T-helper 1 cell treated with Interleukin-12 subunit alpha and Interleukin-12 subunit beta and Interleukin-4 antibody, amounts not matched to agents 30 ng/mL and 1 ng/mL, for 36 hours (primary cell): Measurements from ENCODE around the gene SYNRG. TPM values are rescaled to one million over a fixed set of nuclear protein-coding genes. Genes with fewer than 3 reads are reported as not detected.

Source experiments
- intact Hi-C: fragments of 100-400 bp; cut with micrococcal nuclease; formaldehyde crosslinking; loops from one replicate; pipeline ENCODE4 v1.15.1; 2024
- total RNA-seq: library from RNA; stranded (reverse); gene quantifications from 2 replicates; pipeline ENCODE4 v1.2.3, GENCODE V29; 2022

SYNRG gene
- total RNA-seq, 1 donor from 2014 or later: 131 TPM

DNA sequence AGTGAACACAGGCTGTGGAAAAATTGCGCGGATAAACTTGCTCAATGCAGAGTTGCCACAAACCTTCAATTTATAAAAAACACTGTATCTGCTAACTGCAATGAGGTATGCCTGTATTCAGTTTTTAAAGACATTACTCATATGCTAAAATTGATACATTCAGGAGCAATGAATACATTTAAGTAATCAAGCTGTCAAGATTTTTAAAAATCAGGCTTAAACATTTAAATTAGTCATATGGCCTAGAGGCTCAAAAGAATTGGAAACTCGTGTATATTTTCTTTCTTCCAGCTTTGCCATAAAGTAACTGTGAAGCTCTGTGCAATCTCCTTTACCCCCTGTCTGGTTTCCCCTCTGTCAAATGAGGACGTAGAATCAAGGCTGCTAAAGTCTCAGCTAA, 4.1 kb downstream of the SYNRG start:
- intact Hi-C loops: loop anchor here (5.0 to 10.0 kb wide), 4 partner anchors 658 to 1800 kb away; partner anchors contain the start of genes AATF, FBXL20 and MRM1

DNA sequence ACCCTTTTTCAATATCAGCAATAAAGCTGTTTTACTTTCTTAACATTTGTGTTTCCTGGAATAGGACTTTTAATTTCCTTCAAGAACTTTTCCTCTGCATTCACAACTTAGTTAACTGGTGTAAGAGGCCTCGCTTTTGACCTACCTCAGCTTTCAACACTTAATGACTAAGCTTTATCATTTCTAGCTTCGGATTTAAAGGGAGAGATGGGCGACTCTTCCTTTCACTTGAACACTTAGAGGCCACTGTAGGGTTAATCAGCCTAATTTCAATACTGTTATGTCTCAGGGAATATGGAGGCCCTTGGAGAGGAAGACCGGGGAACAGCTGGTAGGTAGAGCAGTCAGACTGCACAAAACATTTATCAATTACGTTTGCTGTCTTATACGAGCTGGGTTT, 4.7 kb downstream of the SYNRG start:
- intact Hi-C loops: loop anchor here (10.0 kb wide), 1 partner anchor 1800 kb away; the partner anchor contains the start of gene FBXL20

DNA sequence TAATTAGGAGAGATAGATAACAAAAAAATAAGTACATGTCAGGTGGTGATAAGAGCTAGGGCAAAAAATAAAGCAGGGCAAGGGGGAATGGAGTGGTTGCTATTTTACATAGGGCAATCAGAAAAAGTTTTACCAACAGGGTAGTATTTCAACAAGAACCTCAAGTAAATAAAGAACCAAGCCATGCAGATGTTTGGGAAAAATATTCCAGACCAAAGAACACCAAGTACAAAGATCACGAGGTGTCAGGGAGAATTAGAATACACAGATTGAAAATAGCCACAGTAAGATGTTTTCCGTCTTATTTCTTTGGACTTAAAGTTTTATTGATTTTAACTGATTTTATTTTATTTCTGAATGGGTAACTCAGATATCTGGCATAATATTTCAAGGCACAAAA, 11.1 kb downstream of the SYNRG start:
- intact Hi-C loops: no loop called here

DNA sequence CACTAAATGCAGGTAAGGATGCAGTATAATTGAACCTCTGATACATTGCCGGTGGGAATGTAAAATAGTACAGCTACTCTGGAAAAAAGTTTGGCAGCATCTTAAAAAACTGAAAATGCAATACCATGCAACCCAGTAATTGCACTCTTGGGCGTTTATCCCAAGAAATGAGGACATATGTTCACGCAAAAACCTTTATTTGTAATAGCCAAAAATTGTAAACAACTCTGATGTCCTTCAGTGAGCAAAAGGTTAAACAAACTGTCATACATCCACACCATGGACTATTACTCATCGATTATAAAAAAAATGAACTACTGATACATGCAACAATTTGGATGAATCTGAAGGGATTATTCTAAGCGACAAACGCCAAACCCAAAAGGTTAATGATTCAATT, 16.9 kb downstream of the SYNRG start:
- intact Hi-C loops: loop anchor here (2.0 kb wide), 1 partner anchor 15 kb away; no protein-coding TSS in a partner anchor

DNA sequence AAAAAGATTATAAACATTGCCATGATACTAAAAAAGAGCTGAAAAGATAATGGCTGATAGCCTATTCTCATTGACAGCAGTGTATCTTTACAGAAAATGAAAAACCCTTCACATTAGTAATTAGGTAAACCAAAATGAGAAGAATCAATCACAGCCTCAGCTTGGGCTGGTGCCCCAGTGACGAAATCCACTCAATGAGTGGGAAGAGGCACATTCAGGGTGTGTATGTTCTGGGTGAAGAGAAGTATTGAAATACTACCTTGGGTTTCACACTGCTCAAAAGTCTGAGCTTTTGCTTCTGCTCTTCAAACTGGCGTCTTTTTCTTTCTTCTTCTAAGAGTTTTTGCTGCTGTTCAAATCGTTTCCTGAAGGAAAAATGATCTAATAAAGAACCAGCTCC, 24.2 kb downstream of the SYNRG start:
- intact Hi-C loops: loop anchor here (5.0 kb wide), 1 partner anchor 38 kb away; no protein-coding TSS in a partner anchor

DNA sequence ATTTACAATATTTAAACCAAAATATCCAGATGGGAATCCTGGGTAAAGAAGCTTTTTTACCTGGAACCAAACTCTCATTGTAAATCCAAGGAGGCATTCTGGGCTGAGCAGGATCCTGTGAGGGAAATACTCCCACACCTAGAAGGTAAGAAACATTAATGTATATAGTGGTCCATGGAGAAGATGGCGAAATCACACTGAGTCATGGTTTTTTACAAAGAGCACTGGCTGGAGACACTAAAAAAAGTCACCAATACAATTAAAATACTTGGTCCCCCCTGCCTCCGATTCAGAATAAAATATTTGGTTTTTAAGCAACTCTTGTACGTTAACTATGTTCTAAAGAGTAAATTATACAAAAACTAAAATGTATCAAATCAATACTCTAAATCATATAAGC, 32.9 kb downstream of the SYNRG start:
- intact Hi-C loops: loop anchor here (2.0 kb wide), 1 partner anchor 17 kb away; no protein-coding TSS in a partner anchor

DNA sequence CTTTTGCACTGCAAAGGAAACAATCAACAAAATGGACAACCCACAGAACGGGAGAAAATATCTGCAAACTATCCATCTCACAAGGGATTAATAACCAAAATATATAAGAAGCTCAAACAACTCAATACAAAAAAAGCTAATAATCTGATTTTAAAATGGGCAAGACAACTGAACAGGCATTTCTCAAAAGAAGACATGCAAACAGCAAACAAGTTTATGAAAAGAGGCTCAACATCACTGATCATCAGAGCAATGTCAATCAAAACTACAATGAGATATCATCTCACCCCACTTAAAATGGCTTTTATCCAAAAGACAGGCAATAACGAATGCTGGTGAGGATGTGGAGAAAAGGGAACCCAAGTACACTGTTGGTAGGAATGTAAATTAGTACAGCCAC, 34.8 kb downstream of the SYNRG start:
- intact Hi-C loops: loop anchor here (2.0 kb wide), 1 partner anchor 14 kb away; no protein-coding TSS in a partner anchor

DNA sequence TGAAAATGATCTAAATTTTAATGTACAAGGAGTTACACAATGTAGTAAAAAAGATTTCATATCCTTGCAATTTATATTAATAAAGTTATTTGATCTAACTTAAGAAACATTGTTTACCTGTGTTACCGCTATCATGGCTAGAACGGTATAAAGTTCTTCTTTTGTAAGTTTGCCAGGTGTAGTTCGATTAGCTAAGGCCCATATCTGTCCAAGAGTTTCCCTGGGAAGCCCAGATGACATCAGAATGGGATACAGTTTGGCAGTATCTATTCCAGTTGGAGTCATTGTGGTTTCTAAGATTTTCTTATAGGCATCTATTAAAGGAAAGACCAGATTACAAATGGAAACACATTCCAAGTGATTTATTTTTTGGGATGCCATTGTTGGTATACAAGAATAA, 37.5 kb downstream of the SYNRG start:
- intact Hi-C loops: no loop called here

DNA sequence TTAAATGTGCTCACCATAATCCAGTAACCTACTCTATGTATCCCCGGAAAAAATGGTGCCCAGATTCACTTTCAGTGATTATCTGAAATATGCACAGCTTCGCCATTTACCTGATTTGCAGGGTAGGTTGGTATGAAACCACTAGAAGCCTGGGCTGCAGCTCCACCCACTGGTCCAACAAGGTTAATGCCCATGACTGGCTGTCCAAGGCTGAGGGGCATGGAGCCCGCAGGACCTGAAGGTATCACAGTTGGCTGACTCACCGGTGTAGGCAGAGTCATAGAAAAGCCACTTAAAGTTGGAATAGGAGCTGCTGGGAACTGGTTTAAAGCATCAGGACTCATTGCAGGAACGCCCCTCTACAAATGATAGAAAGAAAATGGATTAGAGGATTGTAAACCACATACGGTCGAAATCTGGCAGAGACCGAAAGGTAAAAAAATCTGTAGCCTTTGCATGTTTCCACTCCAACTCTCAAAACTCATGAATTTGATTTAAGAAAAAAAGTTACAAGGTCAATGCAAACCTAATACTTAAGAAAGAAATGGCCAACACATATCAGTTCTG, 38.6 kb downstream of the SYNRG start:
- intact Hi-C loops: no loop called here

DNA sequence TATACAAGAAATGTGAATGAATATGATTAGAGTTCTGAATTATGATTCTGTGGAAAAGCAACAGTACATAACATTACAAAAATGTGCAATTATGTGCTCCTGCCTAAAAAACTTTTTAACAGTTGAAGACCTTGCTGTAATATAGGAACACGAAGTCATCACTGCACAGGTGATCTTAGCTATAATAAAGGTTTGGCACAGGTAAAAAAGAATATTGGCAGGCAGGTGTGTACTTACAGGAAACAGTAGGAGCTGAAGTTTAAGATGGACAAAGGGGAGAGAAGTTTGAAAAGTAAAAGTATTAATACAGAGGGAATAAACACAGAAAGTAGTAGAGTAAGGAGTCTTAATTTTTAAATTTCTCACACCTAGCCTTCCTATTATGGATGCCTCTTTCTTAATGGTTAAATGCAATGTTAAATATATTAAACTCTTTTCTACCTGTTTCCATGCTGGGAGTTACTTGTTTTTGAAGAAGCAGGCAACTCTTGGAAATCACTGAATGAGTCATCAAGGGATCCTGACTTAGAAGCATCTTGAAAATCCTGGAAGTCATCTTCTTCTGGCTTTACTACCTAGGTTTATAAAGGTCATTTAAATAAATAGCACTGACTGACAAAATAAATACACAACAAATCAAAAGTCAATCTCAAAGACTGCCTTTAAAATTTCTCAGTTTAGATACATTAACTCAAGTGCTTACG, 40.7 kb downstream of the SYNRG start:
- intact Hi-C loops: no loop called here

DNA sequence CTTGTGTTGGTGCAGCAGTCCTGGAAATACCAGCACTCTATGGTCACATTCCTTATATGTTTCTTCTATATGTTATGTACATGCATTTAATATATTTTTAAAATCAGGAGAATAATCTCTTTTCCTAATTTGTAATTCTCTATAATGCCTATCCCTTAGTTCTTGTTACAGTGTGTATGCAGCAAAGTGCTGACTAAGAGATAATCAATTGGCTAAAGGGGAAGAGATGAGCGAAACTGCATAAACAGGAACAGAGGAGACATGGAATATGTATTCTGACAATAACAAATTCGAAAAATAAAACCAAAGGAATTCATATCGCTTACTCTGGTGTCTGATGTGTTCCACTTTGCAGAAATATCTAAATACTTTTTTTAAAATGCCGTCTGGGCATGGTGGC, 41.7 kb downstream of the SYNRG start:
- intact Hi-C loops: no loop called here

DNA sequence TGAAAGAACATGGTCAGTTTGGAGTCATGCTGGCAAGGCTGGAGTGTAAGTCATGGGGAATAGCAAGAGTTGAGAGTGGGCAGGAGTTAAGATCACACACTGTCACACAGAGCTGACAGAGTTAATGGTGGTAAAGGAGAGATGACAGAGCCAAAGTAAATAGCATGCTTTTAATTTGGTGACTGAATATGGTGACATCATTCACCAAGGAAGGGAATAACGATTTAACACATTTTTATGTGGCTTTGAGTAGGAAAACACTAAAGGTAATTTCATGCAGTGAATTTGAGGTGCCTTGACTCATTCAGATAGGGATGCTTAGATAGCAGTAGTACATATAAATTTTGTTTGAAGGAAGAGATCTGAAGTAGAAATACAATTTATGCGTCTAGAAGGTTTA, 42.1 kb downstream of the SYNRG start:
- intact Hi-C loops: no loop called here

DNA sequence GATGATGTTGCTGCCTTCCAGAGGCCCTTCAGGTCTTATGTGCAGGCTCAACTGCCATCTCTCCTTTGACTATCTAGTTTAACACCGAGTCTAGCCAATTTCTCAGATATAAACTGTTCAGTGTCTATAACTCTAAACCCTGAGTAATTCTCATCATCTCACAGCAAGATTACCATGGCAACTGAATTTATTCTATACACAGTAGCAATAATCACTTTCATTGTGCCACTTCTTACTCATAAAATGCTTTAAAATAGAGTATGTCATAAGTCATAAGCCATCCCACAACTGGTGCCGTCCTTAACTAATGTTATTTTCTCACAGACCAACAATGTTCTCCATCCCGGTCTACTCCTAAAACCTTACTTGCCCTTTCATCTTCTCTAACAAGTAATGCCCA, 45.0 kb downstream of the SYNRG start:
- intact Hi-C loops: no loop called here

DNA sequence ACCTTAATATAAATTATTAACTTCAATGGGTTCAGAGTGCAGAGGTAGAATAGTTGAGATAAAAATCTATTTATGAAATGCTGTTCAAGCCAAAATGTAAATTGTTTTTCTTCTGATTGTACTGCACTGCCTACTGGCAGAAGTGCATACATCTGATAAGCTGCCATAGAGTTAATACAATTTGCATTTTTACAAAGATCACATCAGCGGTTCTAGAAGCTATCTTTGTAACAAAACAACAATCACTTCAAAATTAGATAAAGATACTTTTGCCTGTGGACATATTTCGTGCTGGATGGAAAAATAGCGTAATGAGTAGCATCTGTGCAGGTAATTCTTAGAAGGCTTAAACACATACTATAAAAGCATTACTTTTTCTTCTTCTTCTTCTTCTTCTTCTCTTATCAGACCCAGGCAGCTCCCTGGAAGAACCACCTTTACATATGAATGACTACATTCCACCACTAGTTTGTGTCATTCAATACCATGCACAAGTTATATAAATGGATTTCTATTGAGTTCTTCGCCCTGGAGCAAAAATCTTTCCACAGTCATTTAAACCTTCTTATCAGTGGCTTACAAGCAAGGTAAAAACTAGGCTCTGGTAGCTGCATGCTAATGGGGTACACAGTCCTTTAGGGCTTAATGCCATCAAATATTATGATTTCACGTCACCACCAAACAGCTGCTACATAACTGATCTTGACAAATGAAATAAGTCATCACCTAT, 47.0 kb downstream of the SYNRG start:
- intact Hi-C loops: no loop called here

DNA sequence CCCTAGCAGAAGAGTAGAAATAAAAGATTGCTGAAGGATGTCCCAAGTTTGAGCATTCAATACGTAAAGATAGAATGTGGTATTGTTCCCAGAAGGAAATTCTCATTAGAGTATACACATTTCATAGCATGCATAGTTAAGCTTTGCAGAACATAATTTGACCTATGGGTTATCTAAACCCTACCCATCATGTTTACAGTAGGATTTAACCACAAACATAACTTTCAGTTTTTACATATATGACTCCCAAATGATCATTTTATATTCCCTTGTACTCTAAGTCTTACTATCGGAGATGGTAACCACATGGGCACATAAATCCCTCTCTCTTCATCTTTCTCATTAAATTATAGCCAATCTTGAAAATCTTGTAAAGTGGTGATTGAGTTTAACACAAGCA, 50.9 kb downstream of the SYNRG start:
- intact Hi-C loops: no loop called here

DNA sequence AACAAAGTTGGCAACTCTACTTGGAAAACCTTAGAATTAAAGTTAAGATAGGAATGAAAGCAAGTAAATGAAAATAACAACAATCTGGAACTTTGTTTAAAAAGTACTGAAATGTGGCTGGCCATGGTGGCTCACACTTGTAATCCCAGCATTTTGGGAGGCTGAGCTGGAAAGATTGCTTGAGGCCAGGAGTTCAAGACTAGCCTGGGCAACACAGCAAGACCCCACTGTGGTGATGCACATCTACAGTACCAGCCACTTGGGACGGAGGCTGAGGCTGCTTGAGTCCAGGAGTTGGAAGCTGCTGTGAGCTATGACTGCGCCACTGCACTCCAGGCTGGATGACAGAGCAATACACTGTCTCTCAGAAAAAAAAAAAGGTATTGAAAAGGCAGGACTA, 51.7 kb downstream of the SYNRG start:
- intact Hi-C loops: no loop called here

DNA sequence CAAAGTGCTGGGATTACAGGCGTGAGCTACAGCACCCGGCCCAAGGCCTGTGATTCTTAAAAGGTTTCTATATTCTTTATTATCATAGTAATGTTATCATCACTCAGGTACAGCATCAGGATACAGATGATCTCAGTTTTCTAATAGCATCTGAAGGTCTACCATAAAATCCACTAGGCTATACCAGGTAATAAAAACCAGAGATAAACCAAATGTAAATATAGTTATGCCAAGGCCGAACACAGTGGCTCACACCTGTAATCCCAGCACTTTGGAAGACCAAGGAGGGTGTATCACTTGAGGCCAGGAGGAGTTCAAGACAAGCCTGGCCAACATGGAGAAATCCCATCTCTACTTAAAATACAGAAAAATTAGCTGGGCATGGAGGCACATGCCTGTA, 53.8 kb downstream of the SYNRG start:
- intact Hi-C loops: no loop called here

DNA sequence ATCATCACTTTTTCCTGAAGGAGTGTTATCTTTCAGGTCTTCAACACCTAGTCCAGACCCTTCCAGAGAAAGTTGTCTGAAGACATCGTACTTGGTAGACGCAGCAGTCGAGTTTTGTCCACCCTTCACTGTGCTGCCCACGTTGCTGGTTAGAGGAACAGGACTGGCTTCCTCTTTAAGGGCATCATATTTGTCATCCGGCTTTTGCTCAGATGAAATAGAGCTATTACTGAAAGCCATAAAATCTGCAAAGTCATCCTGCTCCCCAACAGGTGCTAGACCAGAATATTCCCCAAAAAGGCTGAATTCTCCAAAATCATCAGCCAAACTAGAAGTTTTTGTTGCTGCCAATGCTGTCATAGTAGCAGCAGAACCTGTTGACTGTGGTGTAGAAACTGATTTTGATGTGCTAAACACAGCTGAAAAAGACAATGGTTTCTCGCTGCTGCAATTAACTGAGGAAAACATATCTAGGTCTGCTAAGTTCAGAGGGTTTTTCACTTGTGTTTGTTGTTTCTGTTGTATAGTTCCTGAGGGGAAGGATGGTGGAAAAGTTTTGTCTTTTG, 55.7 kb downstream of the SYNRG start:
- intact Hi-C loops: no loop called here

DNA sequence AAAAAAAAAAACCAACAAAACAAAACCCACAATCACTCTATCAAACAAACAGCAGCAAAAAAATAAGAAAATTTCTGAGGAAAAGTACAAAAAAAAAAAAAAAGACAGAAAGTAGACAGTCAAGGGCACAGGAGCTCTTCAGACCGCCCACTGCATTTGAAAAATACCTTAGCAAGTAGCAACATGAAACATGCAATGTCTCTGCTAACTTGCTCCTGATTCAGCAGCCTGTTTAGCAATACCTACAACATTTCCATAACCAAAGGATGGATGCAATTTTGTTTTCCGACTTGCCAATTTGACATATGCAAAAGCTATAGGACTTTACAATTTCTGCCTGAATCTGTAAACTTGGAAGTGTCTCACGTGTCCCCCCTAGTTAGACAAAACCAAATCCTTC, 57.4 kb downstream of the SYNRG start:
- intact Hi-C loops: no loop called here

DNA sequence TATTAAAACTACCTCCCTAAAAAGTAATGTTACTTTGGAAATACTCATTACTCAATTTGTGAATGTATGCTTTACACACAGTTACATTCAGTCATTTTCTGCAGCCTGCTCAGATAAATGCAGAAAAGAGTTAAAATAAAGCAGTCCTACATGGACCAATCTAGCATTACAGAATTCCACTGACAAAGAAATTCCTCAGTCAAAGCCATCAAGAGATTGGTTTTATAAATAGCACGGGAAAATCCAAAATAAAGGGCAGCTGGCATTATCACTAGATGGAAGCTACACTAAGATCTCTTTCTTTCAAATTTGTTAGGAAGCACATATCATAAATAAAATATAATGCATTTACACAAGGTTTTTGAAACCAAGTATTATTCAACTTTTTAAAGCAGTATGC, 61.2 kb downstream of the SYNRG start:
- intact Hi-C loops: loop anchor here (5.0 kb wide), 1 partner anchor 39 kb away; no protein-coding TSS in a partner anchor

DNA sequence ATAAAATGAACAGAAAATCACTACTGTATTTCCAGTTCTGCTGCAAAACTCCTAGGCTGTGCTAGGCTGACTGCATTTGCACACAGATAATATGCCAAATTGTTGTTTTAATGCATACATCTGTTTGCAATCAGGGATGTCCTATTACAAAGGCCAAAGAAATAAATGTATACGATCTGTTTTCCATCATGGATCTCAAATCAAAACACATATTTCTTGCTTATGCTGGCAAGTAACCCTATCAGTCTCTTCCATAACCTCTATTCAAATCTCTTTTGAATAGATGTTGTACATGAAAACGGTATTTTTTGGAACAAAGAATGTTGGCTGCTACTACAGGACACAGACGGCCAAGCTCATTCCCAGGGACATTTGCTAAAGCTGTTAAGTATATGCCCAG, 62.9 kb downstream of the SYNRG start:
- intact Hi-C loops: loop anchor here (5.0 kb wide), 1 partner anchor 41 kb away; no protein-coding TSS in a partner anchor

DNA sequence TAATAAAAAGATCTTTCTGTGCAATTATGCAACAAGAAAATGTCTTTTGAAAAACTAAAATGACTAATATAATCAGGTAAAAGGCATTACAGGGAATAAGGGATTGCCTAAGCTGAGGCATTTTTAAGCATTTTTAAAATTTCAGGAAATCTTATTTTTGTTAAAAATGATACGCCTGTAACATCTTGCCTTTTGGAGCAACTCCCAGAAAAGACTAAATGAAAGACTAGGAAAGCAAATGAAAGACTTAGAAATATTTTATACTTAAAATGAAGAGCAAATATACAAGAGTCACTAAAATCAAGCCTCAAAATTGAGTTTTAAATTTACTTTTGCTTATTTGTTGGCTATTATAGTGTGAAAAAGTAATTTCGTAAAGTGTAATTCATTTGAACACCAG, 63.7 kb downstream of the SYNRG start:
- intact Hi-C loops: loop anchor here (5.0 kb wide), 1 partner anchor 42 kb away; no protein-coding TSS in a partner anchor
